GM21825 (cell line): Measurements from ENCODE around the gene AP1M2.
"Not testable (repeated sequence)": the region's sequence is repeated elsewhere in the genome, so short reads cannot be mapped to it uniquely, and the experiment has no call there.

Source experiments
- ATAC-seq: cut with Tn5 transposase; IDR thresholded peaks from one replicate; pipeline ENCODE4 v1.9.1; 2021; ENCODE audit warnings: mild to moderate bottlenecking, moderate library complexity; ENCODE audit not compliant: unreplicated experiment

The AP1M2 gene

GRCh38 chr19:10543420-10544241 is 43.5 kb downstream of the AP1M2 start, which contains the start of gene ATG4D:
ATG4D (plus strand) TSS chr19:10543904; CDS start chr19:10544091, 187 bp downstream.
- ATAC-seq: peak; percentile 71

DNA sequence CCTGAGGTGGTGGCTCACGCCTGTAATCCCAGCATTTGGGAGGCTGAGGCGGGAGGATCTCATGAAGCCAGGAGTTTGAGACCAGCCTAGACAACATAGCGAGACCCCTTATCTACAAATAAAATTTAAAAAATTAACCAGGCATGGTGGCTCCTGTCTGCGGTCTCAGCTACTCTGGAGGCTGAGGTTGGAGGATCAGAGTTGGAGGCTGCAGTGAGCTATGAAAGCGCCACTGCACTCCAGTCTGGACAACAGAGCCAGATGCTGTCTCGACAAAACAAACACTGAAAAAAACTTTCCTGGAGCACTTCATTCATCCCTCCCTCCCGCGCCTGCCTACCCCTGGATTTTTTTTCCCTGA is 44.1 kb downstream of the AP1M2 start:
- no peak for ATAC-seq

DNA sequence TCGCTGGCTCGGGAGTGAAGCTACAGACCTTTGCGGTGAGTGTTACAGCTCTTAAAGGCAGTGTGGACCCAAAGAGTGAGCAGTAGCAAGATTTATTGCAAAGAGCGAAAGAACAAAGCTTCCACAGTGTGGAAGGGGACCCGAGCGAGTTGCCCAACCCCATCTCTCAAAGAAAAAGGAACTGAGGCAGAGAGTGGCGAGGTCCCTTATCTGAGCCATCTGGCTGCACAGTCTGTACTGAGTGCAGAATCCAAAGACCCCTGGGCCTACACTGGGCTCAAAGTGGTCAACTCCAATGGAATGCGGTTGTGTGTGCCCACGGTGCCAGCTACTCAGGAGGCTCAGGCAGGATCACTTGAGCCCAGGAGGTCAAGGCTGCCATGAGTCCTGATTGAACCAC is 48.1 kb downstream of the AP1M2 start:
- not testable (repeated sequence) for ATAC-seq

DNA sequence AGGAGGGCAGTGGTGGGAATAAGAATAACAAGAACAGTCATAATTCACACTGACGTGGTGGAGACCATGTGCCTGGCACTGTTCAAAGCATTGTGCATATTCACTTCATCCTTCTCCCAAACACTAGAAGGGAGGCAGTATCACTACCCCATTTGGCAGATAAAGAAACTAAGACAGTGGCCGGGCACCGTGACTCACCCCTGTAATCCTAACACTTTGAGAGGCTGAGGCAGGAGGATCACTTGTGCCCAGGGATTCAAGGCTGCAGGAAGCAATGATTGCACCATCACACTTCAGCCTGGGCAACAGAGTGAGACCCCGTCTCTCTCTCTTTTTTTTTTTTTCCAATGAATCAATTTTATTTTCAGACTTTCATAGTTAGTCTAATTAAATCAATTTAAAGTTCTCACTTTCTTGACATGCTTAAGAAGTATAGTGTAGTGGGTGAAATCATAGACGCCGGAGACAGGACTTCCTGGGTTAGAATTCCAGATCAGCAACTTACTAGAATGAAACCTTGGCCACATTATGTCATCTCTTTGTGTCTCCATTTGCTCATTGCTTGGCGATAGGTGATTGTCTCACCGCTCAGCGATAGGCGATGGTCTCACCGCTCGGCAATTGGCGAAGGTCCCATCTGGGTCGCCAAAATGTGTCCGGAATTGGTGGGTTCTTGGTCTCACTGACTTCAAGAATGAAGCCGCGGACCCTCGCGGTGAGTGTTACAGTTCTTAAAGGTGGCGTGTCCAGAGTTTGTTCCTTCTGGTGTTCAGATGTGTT is 48.7 kb downstream of the AP1M2 start:
- no peak for ATAC-seq

DNA sequence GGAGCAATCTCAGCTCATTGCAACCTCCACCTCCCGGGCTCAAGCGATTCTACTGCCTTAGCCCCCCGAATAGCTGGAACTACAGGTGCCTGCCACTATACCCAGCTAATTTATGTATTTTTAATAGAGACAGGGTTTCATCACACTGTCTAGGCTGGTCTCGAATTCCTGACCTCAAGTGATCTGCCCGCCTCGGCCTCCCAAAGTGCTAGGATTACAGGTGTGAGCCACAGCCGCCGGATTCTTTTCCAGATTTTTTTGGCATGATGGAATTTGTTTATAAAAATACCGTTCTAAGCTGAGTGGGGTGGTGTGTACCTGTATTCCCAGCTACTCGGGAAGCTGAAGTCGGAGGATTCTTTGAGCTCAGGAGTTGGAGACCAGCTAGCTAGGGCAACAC is 49.4 kb downstream of the AP1M2 start:
- ATAC-seq: no peak

- no peak for ATAC-seq
These were observed 51.5 kb downstream of the AP1M2 start for GRCh38 chr19:10535613-10536012.

DNA sequence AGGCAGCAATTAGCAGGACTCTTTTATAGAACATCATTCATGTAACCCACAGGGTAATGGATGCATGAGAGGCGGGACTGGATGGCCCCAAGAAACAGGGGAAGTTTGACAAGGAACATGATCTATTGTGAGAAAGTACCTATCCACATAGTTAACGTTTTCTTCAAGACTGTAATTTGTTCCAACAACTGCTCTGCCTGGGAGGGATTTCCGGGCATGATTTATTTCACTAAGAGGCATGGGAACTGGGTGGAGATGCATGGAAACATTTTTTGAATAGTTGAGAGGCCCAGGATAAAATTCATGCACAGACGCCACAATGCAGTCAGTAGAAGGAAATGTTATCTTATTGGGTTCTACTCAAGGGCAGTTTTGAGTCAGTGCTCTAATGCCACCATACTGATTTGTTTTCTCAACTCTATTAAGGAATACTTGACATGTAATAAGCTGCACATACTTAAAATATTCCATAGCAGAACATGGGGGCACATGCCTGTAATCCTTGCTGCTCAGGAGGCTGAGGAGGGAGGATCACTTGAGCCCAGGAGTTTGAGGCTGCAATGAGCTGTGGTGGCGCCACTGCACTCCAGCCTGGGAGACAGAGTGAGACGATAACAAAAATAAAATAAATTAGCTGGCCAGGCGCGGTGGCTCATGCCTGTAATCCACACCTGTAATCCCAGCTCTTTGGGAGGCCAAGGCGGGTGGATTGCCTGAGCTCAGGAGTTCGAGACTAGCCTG is 53.3 kb downstream of the AP1M2 start:
- ATAC-seq: no peak

- no peak for ATAC-seq
These were observed 54.7 kb downstream of the AP1M2 start for GRCh38 chr19:10532457-10532856.

DNA sequence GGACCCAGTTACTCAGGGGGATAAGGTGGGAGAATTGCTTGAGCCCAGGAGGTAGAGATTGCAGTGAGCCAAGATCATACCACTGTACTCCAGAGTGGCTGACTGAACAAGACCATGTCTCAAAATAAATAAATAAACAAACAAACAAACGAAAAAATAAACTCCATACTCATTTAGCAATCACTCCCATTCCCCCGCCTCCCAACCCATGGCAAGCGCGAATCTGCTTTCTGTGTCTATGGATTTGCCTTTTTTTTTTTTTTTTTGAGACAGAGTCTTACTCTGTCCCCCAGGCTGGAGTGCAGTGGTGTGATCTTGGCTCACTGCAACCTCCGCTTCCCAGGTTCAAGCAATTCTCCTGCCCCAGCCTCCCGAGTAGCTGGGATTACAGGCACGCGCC is 60.2 kb downstream of the AP1M2 start:
- ATAC-seq: not testable (repeated sequence)

DNA sequence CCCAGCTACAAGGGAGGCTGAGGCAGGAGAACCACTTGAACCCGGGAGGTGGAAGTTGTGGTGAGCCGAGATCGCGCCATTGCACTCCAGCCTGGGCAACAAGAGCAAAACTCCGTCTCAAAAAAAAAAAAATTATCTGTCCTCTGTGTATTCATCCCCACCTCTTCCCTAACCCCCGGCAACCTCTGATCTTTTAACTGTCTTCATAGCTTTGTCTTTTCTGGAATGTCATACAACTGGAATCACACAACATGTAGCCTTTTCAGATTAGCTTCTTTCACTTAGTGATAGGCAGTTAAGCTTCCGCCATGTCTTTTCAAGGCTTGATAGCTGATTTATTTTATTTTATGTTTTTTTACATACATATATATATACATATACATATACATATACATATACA is 61.5 kb downstream of the AP1M2 start:
- no peak for ATAC-seq

DNA sequence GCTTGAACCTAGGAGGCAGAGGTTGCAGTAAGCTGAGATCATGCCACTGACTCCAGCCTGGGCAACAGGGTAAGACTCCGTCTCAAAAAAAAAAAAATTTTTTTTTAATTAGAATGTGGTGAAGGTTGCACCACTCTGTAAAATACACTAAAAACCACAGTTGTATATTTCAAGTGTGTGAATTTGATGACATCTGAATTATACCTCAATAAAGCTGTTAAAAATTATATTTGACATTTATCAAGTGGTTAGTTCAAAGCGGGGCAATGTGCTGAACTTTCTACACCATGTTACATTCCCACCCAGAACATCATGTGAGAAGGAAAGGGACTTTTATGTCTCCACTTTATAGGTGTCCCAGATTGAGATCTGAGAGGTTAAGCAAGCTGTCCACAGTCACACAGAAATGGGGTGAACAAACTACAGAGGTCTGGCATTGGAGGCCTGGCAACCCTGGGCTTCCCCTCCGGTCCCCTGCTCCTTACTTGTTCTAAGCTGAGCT is 63.9 kb downstream of the AP1M2 start:
- ATAC-seq: no peak
